Small intestine (tissue), 16 donors: Measurements from ENCODE around the gene SELENBP1. TPM values are rescaled to one million over a fixed set of nuclear protein-coding genes. Genes with fewer than 3 reads are reported as not detected.
A peak's percentile ranks its signal among the peaks of the same experiment; 100 is the strongest.

Source experiments
- DNase-seq, 2 donors: peaks; one replicate each; pipeline versions ENCODE4 v3.0.0 to v3.0.0-alpha.2; 2013
- FAIRE-seq: peaks from 2 replicates; lab custom pipeline; 2012; peaks lifted over from hg19 to GRCh38; lab: Jason Lieb, UNC
- H3K27ac ChIP-seq, 3 donors: one replicate each; pipeline ENCODE4 v1.5.1; 2013; ENCODE audit warnings: low read length in 2 of 3, mild to moderate bottlenecking in 2 of 3, control low read depth in 1 of 3, inconsistent platforms in 1 of 3, low read depth in 1 of 3, moderate library complexity in 1 of 3
- H3K27me3 ChIP-seq, 3 donors: one replicate each; pipeline ENCODE4 v1.6.1; 2013; ENCODE audit warnings: low read length in 3 of 3, inconsistent platforms in 1 of 3; ENCODE audit not compliant: control insufficient read depth in 3 of 3, insufficient read depth in 3 of 3
- H3K36me3 ChIP-seq, 3 donors: one replicate each; pipeline ENCODE4 v1.6.1; 2013; ENCODE audit warnings: low read length in 3 of 3, inconsistent platforms in 1 of 3, low read depth in 1 of 3, mild to moderate bottlenecking in 1 of 3, moderate library complexity in 1 of 3; ENCODE audit not compliant: control insufficient read depth in 3 of 3, insufficient read depth in 2 of 3
- H3K4me1 ChIP-seq, 3 donors: one replicate each; pipeline ENCODE4 v1.6.1; 2013; ENCODE audit warnings: low read length in 2 of 3, inconsistent platforms in 1 of 3, low read depth in 1 of 3, mild to moderate bottlenecking in 1 of 3, moderate library complexity in 1 of 3; ENCODE audit not compliant: control insufficient read depth in 3 of 3, insufficient read depth in 2 of 3
- H3K4me3 ChIP-seq, 3 donors: one replicate each; pipeline ENCODE4 v1.5.1; 2013; ENCODE audit warnings: low read length in 3 of 3, control low read depth in 1 of 3, inconsistent platforms in 1 of 3, low read depth in 1 of 3, mild to moderate bottlenecking in 1 of 3, moderate library complexity in 1 of 3
- H3K9me3 ChIP-seq, 2 donors: one replicate each; pipeline ENCODE4 v1.6.1; 2013; ENCODE audit warnings: low read depth in 1 of 2, low read length in 1 of 2; ENCODE audit not compliant: control insufficient read depth in 2 of 2, insufficient read depth in 1 of 2
- WGBS, 3 donors: extraction: QIAGEN DNeasy Blood & Tissue Kit; methylation state at CpG; one replicate each; pipeline ENCODE4 v1.1.7; 2013; 5-methylcytosine and 5-hydroxymethylcytosine counted together
- long read RNA-seq, 10 donors: transcript quantifications; one replicate each; lab custom pipeline, GENCODE V29; 2026
- polyA plus RNA-seq, 4 donors: library from polyadenylated mRNA; stranded (reverse) in 3 of 4; unstranded in 1 of 4; fragments of 200-250 nt in 3 of 4; fragments of 120-200 nt in 1 of 4; gene quantifications; one replicate each; pipeline versions ENCODE4 v1.2.1 to v1.2.3, GENCODE V29; 2013
- donor health status: healthy with polysubstance abuse.
- donor health status: control.
- donor health status: control.
- donor health status: Bipolar disorder and iron deficiency.
- donor health status: healthy.

Gene SELENBP1
- polyA plus RNA-seq = 100 to 1,000 TPM in 2 of 4 donors, 10 to 100 TPM in 2; 83.7 to 302 (median 132) TPM
- long read RNA-seq, donor 1 = 0 reads
- long read RNA-seq, donor 2, partial matches to known transcripts = 6 of 9 reads
- long read RNA-seq, donor 2, other reads (novel, unspliced or antisense) = 0 of 9 reads
- long read RNA-seq, donor 3, transcript SELENBP1-201 (12 exons, 1,752 nt) = major isoform, 6 of 9 reads
- long read RNA-seq, donor 3, partial matches to known transcripts = 0 of 9 reads
- long read RNA-seq, donor 3, other reads (novel, unspliced or antisense) = 0 of 9 reads
- long read RNA-seq, donor 4 = 0 reads
- long read RNA-seq, donor 5, partial matches to known transcripts = 0 of 3 reads
- long read RNA-seq, donor 5, other reads (novel, unspliced or antisense) = 0 of 3 reads
- long read RNA-seq, donor 6, transcript SELENBP1-201 (12 exons, 1,752 nt) = major isoform, 16 of 32 reads
- long read RNA-seq, donor 6, partial matches to known transcripts = 10 of 32 reads
- long read RNA-seq, donor 6, other reads (novel, unspliced or antisense) = 0 of 32 reads
- long read RNA-seq, donor 7 = 0 reads
- long read RNA-seq, donor 8, partial matches to known transcripts = 0 of 1 reads
- long read RNA-seq, donor 8, other reads (novel, unspliced or antisense) = 0 of 1 reads
- long read RNA-seq, donor 9, partial matches to known transcripts = 0 of 6 reads
- long read RNA-seq, donor 9, other reads (novel, unspliced or antisense) = 0 of 6 reads
- long read RNA-seq, donor 10, transcript SELENBP1-201 (12 exons, 1,752 nt) = major isoform, 20 of 24 reads
- long read RNA-seq, donor 10, partial matches to known transcripts = 0 of 24 reads
- long read RNA-seq, donor 10, other reads (novel, unspliced or antisense) = 0 of 24 reads

DNA sequence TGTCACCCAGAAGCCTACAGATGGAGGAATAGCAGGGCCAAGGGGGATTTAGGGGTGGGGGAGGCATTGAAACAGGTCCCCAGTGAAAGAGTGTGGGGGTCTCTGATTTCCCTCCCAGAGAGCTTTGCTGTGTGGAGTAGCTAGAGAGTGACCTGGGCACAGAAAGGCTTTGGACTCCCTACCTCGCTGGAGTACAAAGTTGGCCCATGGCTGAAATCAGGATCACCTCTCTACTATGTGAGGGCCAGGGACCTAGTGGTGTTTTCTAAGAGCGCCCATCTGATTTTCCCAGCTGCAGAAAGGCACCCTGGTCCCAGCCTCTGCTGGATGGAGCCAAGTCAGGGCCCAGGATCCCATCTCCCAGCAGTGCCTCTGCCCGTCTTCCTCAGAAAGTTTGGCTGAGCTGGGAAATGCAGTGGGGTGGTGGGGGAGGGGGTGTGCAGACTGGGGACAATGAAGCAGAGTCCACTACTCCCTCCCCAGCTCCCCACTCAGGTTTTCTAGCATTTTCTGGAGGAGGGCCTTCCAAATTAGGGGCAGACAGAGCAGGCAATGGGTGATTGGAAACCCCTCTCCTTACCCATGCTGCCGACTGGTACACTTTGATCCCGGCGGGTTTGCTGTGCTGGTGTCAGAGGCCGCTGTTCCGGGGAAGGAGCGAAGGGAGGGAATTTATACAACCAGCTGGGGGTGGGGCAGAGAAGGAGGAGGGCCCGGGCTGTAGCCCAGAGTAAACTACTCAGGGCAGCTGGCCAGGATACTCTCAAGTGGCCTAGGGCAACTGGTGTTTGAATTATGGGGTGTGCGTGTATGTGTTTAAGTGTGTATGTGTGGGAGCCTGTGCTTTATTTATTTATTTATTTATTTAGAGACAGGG, at the start of gene SELENBP1:
SELENBP1 (minus strand) TSS at position 648 of the 877 bp plus-strand sequence; CDS start at position 584, 64 bp downstream.
- DNase-seq = peak; percentile 94 to 98
- peaks cover 9 to 35% (median 11%) of the 10 kb centered on the region in 3 donors for H3K4me1 ChIP-seq
- peak within 1 kb of the TSS; percentile 50 to 69 (median 63) for H3K4me3 ChIP-seq
- FAIRE-seq = no peak
- no peaks in the 10 kb centered on the region for H3K27me3 ChIP-seq
- WGBS, 3 donors = 10 to 30% (median 29%) methylated on average over 11 of the region's 11 CpGs
- no peaks in the 10 kb centered on the region for H3K9me3 ChIP-seq
- H3K27ac ChIP-seq = peak within 1 kb of the TSS; percentile 81 to 89 (median 81)
- H3K36me3 ChIP-seq = peaks cover 0 to 25% (median 3%) of the 10 kb centered on the region in 3 donors

DNA sequence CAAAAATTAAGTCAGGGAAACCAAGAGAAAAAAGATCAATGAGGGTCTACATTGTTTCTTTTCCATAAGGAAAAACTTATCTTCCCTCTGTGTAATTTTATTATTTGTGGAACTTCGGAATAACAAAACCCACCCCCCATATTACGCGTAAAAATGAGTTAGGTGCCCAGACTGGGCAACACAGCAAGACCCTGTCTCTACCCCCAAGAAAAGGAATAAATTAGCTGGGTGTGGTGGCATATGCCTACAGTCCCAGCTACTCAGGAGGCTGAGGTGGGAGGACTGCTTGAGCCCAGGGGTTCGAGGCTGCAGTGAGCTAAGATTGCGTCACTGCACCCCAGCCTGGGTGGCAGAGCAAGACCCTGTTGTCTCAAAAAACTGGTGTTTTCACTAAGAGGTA, 47.3 kb upstream of the SELENBP1 start:
- Histone ChIP-seq H3K4me3 (no peak overlapping the region), H3K9me3 (no peaks in the 10 kb centered on the region), H3K27me3 (no peaks in the 10 kb centered on the region), H3K27ac (no peak overlapping the region), H3K4me1 (no peaks in the 10 kb centered on the region), H3K36me3 (peaks cover 7 to 54% (median 9%) of the 10 kb centered on the region in 3 donors)
- no peak for DNase-seq
- 77 to 97% (median 79%) methylated on average over 5 of the region's 5 CpGs for WGBS, 3 donors
- no peak for FAIRE-seq

DNA sequence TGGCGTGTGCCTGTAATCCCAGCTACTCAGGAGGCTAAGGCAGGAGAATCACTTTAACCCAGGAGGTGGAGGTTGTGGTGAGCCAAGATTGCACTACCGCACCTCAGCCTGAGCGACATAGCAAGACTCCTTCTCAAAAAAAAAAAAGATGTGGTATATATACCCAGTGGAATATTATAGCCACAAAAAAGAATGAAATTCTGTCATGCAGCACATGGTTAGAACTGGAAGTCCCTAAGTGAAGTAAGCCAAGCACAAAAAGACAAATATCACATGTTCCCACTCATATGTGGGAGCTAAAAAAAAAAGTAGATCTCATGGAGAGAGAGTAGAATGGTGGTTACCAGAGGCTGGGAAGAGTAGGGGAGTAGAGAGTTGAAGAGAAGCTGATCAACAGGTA, 45.6 kb upstream of the SELENBP1 start:
- DNase-seq (no peak), FAIRE-seq (no peak)
- H3K27me3 ChIP-seq = no peaks in the 10 kb centered on the region
- no peak overlapping the region for H3K27ac ChIP-seq
- H3K4me3 ChIP-seq = no peak overlapping the region
- peaks cover 6 to 56% (median 7%) of the 10 kb centered on the region in 3 donors for H3K36me3 ChIP-seq
- H3K4me1 ChIP-seq = no peaks in the 10 kb centered on the region
- H3K9me3 ChIP-seq = no peaks in the 10 kb centered on the region
- WGBS, 3 donors = 93 to 100% (median 94%) methylated on average over 3 of the region's 3 CpGs

DNA sequence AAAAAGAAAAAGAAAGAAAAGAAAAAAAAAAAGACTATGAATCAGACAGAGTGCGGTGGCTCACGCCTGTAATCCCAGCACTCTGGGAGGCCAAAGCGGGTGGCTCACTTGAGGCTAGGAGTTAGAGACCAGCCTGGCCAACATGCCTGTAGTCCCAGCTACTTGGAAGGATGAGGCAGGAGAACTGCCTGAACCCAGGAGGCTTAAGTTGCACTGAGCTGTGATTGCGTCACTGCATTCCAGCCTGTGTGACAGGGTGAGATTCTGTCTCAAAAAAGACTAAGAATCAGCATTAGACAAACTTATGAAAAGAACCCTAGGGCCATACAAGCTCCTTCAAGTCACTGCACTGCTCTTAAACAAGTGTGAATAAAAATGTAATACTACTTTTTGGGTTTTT, 43.7 kb upstream of the SELENBP1 start:
- Histone ChIP-seq H3K36me3 (peaks cover 4 to 54% (median 8%) of the 10 kb centered on the region in 3 donors), H3K4me3 (no peak overlapping the region), H3K9me3 (no peaks in the 10 kb centered on the region), H3K27ac (no peak overlapping the region), H3K4me1 (no peaks in the 10 kb centered on the region), H3K27me3 (no peaks in the 10 kb centered on the region)
- 95 to 100% (median 96%) methylated on average over 4 of the region's 4 CpGs for WGBS, 3 donors
- DNase-seq = no peak
- FAIRE-seq = no peak

DNA sequence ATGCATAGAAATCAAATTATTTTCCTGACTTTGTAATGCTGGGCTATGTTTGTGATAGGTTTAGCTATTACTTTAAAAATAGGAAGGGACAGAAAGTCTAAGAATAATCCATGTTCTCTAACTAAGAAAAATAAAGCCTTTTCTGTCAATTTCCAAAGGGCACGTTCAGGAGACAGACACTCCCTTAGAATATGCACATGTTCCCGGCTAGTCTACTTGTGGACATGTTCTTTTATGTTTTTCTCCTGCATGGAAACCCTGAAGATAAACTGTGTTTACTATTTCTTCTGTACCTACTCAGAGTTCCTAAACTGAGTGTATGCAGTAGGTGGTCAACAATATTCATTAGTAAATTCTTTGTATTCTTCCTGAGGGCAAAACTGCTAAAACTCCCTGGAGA, 39.4 kb upstream of the SELENBP1 start:
- Histone ChIP-seq H3K4me3 (no peak overlapping the region), H3K4me1 (no peaks in the 10 kb centered on the region), H3K27ac (no peak overlapping the region), H3K36me3 (peaks cover 16 to 45% (median 35%) of the 10 kb centered on the region in 3 donors), H3K27me3 (no peaks in the 10 kb centered on the region), H3K9me3 (no peaks in the 10 kb centered on the region)
- DNase-seq (no peak), FAIRE-seq (no peak)
- WGBS, 3 donors = 93 to 94% (median 93%) methylated on average over 2 of the region's 2 CpGs

DNA sequence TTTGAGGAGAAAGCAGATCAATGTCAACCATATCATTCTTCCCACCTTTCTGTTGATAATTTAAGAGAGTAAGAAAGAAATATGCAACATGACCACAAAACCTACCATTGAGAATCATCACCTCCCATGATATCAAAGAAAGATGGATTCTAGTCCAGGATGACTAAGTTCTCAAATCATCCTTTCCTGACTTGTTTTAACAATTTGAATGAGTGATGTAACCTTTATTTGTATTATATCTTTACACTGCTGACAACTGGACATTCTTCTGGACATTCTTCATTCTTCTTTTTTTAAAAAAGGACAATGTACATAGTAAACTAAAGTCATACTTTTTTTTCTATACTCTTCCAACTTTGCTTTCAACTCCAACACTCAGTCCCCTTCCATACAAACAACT, 36.4 kb upstream of the SELENBP1 start:
- DNase-seq = no peak
- no peak for FAIRE-seq
- no peaks in the 10 kb centered on the region for H3K27me3 ChIP-seq
- no peak overlapping the region for H3K27ac ChIP-seq
- no peak overlapping the region for H3K4me3 ChIP-seq
- no peaks in the 10 kb centered on the region for H3K4me1 ChIP-seq
- H3K36me3 ChIP-seq = peaks cover 19 to 50% (median 45%) of the 10 kb centered on the region in 3 donors
- H3K9me3 ChIP-seq = no peaks in the 10 kb centered on the region

DNA sequence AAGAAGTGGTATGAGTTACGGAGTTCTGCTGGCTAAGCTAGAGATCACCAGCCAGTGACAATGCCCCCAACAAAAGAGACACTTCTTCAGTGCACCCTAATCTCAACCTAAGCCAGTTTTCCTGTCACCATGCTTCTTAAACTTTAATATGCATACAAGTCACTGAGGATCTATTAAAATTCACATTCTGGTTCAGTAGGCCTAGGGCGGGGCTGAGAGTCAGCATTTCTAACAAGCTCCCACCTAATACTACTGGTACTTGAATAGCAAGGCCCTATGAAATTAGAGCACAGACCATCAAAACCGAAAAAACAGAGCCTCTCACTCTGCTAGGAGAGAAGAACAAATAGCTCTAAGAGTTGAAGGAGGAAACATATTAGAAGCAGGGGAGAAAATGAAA, 34.8 kb upstream of the SELENBP1 start:
- WGBS, 3 donors = 94 to 95% (median 94%) methylated on average over 3 of the region's 3 CpGs
- no peaks in the 10 kb centered on the region for H3K9me3 ChIP-seq
- peaks cover 0 to 5% (median 0%) of the 10 kb centered on the region in 3 donors for H3K4me1 ChIP-seq
- H3K4me3 ChIP-seq = no peak overlapping the region
- FAIRE-seq = no peak
- no peak overlapping the region for H3K27ac ChIP-seq
- H3K36me3 ChIP-seq = peaks cover 23 to 47% (median 46%) of the 10 kb centered on the region in 3 donors
- no peaks in the 10 kb centered on the region for H3K27me3 ChIP-seq
- DNase-seq = no peak
